HG03558 (cell line): ENCODE results near the gene TMCO5A.

Source experiments
- ATAC-seq: cut with Tn5 transposase; IDR thresholded peaks from one replicate; pipeline ENCODE4 v1.9.1; 2021; ENCODE audit warnings: moderate number of reproducible peaks; ENCODE audit not compliant: unreplicated experiment; ENCODE audit errors: extremely low read depth

TMCO5A gene

DNA sequence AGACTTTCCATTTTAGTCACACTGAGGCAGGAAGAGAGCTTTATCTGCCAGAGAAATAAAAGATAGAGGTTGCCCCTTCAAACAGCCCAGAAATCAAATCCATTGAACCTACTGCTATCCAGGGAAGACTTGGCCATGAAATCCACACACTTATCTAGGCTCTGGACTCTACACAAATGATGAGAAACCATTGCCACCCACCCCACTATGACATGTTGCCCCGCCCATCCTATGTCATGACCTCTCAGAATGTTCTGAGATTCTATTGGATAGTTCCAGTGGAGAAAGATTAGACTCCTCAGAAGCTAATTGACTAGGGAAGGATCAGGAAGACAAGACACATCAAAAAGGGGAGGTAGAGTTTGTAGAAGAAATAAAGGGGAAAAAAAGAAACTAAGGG is at the start of gene TMCO5A:
TMCO5A (plus strand) TSS at position 301 of the 400 bp plus-strand sequence. CDS start 1,684 bp downstream, outside the sequence.
- no peak for ATAC-seq

DNA sequence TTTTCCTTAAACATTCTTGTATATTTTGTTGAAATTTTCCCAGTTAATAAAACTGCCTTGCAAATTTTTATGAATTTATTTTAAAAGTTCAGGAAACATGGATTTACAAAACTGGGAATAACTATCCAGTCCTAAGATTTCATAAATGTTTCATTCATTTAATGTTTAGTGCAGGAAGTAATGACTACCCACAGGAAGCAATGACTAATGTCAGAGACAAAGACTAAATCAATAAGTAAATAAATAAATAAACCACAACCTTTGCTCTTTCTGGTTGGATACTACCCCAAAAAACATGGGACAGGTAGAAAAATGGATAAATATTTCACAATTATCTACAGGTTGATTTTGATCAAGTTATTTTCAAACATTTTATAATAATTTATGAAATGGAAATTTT is 48.8 kb upstream of the TMCO5A start:
- no peak for ATAC-seq

DNA sequence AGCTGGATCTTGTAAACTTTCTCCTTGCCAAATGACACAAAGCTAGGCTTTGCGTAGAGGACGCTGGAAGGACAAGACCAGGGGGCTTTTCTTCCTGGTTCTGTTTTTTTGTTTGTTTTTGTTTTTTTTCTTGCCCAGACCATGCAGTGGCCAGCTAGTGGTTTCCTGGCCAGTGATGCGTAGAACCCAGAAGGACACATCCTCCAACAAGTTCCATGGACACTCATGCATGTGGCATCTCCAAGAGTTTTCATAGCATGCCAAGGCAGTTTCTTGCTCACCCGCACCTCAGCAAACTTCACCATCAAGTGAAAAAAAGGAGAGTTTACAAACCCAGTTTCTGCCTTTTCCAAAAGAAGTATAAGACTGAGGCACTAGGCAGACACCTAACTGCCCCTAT is 46.1 kb upstream of the TMCO5A start:
- no peak for ATAC-seq

- ATAC-seq, result no peak
Measured at GRCh38 chr15:37891766-37892368, 42.6 kb upstream of the TMCO5A start.

DNA sequence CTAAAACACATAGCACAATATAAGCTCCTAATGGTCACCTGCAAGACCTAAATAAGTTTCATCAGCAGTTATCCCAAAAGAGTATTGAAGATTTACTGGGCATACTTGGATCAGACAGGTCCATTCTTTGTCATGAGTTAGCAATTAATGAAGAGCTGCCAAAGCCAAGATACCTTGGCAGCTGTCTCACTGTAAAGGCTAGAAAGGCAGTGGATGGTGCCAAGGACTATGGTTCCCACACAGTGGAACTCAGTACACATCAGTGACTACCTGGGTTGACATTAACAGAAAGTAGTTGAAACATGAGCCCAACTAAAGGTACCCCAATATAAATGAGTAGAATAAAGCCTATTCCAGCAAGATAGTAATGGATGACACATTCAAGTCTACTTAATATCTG is 41.1 kb upstream of the TMCO5A start:
- ATAC-seq, result no peak

DNA sequence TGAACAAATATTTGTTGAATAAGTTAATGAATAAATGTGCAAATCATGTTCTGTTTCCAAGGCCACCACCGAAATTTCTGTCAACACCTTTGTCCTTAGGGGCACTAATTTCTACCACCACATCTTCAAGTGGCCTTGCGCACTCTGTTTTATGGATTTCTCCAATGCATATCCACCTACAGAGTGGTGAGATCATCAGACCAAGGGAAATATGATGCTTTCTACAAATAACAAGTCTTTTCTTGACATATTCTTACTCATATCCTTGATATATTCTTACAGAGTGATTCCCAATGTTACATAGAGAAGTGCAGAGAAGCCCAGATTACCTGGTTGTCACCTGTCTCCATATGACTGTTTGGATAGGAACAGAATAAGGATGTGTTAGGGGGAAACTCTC is 36.1 kb upstream of the TMCO5A start:
- ATAC-seq, result no peak

DNA sequence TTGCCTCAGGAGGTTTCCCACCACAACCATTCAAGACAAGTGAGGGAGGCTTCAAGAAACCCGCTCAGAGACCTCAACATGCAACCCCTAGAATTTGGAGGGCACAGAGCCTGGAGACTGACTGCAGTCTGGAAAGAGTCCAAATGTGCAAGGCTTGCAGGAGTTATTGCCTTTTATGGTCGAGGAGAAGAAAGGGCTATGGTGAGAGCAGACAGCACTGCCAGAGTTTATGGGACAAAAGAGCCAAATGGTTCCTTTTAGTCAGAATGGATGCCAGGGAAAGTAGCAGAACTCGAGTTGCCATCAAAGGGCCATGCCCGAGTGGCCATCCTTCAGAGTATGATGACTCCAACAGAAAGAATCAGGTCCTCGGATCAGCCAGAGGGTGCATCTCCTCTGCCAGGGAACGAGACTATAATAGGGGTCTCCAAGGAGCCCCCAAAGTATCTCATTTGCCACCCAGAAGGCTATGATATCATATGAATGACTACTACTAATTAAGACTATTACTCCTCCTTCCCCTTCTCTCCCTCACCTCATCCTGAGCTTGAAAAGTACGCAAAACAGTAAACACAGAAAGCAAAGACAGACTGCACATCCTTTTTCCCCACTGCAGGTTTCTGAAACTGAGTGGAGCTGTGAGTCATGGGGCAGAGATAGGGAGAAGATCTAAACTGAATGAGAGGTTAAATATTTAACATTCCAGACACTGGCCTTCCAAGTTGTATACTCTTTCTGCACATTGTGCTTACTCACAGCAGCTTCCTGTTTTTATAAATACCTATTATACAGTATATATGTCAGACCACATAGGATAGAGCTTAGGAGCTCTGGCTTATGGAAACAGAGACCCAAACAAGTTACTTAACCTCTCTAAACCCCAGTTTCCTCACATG is 33.9 kb upstream of the TMCO5A start:
- no peak for ATAC-seq

- ATAC-seq, result no peak
Measured at GRCh38 chr15:37902126-37902525, 32.3 kb upstream of the TMCO5A start.

DNA sequence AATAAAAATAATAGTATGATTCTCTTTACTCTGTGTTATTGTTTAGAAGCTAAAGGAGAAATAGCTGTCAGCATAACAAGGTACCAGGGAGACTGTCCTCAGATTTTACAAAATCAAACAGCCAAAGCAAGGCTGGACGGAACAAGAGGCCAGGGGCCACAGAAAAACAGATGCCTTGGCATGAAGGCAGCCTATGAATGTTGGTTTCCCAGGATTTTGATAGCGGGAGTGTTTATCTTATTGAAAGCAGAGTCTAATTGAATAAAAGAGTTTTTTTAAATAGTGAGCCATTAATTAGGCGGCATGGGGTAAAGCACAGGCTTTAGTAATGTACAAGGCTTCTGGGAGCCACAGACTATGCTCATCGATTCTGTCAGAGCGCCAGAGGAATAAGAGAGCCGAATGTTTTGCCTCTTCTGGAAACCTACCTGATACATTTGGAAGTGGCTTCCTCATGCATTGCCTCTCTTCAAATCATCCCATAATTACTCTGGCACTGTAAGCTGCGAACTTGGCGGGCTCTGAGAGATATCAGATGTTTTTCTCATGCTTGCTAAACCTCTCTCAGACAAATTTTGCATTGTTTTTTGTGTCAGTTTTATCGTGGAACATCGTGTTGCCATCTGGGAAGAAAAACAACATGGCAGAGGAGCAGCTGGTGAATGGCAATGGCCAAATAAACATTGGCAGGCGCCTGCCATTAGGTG is 30.4 kb upstream of the TMCO5A start:
- ATAC-seq, result no peak

- ATAC-seq, result no peak
Measured at GRCh38 chr15:37907136-37907535, 27.3 kb upstream of the TMCO5A start.

GRCh38 chr15:37921527-37922385 is 12.7 kb upstream of the TMCO5A start:
- ATAC-seq, result no peak

- no peak for ATAC-seq
Measured at GRCh38 chr15:37926136-37926535, 8.3 kb upstream of the TMCO5A start.

- no peak for ATAC-seq
Measured at GRCh38 chr15:37929238-37929637, 5.2 kb upstream of the TMCO5A start.

DNA sequence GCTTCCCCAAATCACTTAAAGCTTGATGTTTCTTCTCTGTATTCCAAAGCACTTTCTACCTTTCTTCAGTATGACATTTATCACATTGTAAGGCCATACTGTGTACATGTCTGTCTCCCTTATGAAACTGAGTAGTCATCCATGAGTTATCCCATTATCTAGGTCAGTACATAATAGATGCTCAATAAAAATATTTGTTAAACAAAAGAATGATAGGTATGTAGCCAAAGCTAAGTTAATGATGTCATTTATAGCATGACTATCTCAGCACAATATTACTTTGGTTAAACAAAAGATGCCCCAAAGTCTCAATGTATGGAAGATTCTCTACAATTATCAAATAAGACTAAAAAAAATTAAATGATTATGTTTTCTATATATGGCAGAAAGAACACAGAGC is 3.1 kb upstream of the TMCO5A start:
- ATAC-seq, result no peak

DNA sequence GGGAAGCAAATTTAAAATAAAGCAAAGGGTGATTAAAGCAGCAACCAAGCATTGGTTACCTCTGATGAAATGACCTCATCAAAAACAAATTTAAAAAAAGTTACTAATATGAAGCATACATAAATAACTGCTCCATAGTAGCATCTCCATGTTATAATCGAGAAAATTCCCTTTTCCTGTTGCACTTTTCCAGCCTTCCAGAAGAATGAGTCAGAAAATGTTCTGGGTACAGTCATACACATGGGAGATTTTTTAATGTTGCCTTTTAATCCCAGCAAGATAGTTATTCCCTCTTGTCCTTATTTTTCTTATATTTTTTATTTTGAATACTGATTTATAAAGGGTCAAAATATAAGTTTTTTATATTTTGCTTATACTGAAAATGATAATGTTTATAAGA is 2.6 kb upstream of the TMCO5A start:
- no peak for ATAC-seq

DNA sequence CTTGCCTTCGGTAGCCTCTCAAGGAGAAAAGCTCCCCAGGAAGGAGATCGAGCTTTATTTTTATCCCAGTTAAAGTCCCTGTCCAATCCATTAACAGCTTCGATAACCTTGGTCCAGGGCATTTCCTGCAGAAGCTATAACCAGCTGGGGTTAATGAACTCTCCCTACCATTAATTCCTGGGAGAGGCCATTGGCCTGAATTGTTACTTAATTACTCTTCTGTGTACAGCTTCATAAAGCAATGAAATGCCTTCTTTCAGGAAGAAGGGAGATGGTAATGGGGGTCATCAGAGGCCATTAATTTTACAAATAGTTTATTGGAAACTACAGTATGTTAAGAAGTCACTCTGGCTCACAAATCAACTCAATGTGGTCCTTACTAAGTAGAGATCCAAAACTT is 1.9 kb upstream of the TMCO5A start:
- ATAC-seq, result no peak

DNA sequence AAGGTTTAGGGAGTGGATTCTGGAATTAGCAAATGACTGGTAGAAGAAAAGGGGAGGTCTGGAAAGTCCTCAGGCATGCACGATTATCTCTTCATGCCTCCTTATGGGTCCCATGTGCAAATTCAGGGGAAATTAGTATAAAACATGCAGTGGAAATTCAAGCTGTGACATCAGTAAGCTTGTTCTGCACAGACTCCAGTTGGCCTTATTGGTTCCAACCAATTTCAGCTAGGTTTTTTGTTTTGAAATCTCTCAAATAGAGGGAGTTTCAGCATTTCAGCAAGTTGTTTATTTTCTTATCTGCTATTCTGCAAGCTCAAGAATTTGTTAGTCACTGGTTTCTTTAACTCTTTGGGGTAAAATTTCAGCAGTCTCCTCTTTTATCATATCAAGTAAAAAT is 774 bp upstream of the TMCO5A start:
- no peak for ATAC-seq

DNA sequence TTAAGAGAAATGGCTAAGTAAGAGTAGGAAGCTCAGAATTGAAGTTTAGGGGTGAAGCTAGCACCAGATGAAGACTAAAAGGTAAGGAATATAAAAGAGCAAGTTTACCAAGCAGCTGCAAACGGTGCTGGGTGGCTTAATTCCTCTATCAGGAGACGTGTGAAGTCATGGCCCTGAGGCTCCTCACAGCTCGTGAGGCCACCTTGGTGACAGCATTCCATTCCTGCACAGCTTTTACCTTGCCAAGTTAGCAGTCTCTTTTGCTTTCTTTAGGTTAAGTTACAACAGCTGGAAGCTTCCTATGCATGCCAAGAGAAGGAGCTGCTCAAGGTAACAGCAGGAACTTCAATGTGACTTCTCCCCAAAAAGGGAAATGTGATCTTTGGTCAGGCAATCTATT is 6.4 kb downstream of the TMCO5A start:
- no peak for ATAC-seq

DNA sequence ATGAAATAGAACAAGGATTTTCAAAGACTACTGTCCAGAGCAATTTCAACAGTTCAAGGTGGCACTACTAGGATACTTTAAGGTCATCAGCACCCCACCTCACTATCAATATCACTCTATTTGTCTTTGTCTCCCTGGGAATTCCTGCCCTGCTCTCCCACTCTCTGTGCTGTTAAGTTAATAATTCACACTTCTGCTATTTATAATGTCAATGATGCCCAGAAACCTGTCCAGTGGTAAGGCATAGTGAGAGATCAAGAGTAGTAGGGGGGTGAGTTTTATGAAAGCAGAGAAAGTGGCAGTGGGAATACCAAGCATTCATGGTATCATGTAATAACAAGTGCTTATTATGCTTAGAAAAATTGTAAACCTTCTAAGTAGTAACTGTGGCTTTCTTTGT is 7.3 kb downstream of the TMCO5A start:
- no peak for ATAC-seq

DNA sequence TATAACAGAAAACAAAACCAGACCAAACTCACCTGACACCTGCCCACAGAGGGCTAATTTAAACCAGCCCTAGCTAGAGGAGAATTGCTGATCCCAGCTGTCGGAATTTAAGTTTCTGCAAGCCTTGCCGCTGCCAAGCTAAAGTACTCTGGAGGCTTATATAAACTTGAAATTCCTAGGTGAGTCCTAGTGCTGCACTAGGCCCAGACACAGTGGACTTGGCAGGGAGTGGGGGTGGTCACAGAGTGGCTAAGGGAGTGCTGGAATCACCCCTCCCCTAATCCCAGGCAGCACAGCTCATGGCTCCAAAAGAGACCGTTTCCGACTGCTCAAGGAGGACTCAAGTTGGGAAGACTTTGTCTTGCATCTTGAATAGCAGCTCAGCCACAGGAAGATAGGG is 17.6 kb downstream of the TMCO5A start:
- no peak for ATAC-seq
